NCI-H1417 (cell line): ENCODE measurements around the gene PADI4.

Source experiments
- DNase-seq, 3 experiments: peaks; one replicate each; lab custom pipeline; 2025; lab: John Stamatoyannopoulos, UW

Gene PADI4

DNA sequence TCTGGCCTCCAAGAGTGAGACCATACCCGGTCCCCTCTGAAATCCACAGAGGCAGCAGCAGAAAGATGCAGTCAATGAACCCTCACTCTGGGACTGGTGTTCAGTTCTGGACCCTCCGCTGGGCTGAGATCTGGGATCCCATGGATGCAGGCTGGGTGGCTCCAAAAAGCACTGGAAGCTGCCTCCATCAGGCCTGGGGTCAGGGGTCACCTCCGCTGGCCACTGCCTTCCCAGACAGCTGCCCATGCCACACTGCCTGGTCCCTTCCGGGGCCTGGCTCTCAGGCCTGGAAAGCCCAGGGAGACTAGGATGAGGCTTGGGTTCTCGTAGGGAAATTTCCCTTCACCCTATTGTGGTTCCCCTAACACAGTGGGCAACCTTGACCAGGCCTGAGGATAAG is 21.4 kb upstream of the PADI4 start:
- no peak for DNase-seq

DNA sequence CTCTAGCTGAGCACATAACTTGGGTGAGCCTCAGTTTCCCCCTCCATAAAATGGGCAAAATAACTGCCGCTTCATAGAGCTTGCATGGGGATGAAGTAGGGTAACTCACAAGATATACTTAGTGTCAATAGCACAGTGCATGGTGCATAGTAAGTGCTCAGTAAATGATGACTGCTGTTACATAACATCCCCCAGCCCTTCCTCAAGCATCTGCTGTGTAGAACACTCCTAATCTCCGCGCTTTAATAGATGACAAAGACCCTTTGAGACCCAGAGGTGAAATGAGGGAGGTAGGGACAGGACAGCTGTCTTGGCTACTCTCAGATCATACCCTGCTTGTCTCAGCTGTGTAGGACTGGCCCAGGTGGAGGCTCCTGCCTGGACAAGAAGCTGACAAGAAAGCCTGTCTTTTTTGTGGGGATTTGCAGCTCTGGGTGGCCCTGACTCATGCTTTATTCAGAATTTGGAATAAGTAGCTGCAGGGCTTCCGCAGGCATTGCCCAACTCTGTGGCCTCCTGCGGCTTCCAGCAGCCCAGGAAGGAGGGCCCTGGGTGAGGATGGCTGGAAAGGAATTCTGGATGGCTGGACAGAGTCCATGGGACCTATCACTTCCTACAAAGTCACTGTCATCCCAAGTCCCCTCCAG is 20.7 kb upstream of the PADI4 start:
- no peak for DNase-seq

DNA sequence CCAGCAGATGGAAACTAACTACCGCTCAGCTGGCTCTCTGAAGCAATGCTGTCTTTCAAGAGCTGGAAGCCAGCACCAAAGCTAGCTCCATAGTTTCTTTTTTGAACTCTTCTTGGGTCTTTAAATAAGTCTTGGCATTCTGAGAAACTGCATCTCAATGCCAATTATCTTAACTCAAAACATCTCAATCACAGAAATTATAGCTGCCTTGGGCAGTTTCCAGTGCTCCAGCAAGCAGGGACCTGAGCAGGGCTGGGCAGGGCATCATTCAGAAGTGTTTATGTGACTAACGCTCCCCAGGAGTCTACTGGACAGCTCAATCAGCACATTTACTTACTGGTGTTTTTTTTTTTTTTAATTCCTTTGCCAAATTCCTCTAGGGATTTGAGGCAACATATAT is 18.3 kb upstream of the PADI4 start:
- no peak for DNase-seq

DNA sequence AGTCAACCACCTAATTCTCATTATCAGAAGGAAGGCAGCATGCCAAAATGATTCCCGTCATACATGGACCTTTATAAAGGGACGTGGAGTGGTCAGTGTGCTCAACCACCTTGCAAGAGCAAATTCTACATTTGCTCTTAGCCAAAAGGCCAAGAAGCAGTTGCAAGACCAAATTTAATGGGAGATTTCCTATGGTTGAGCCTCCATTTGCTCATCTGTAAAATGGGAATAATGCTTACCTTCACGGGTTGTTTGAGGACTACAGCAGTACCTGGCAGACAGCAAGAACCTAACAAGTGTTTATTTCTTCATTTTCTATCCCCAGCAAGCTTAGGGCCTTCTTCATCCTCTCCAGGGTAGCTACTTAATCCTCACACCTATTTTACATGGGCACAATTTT is 17.4 kb upstream of the PADI4 start:
- no peak for DNase-seq

DNA sequence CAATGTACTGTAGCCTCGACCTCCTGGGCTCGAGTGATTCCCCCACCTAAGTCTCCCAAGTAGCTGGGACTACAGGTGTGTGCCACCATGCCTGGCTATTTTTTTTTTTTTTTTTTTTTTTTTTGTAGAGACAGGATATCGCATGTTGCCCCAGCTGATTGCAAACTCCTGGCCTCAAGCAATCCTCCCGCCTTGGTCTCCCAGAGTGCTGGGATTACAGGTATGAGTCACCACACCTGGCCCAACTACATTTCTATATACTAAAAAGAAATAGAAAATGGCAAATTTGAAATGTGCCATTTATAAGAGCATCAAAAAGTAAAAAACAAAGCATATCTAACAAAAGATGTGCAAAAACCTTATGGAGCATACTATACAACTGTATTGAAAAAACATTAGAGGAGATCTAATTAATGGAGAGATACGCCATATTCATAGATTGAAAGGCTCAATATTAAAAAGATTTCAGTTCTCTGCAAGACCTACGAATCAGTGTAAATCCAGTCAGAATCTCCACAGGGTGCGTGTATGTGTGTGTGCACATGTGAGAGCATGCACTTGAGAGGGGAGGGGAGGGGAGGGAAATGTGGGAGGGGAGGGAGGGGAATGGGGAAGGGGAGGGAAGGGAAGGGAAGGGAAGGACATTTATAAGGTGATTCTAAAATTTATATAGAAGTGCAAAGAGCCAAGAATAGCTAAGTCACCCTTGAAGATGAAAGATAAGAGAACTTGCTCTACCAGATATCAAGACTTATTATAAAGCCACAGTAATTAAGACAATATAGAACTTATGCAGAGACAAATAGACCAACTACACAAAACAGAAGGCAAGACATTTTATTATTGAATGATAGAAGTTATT is 15.5 kb upstream of the PADI4 start:
- DNase-seq: no peak

DNA sequence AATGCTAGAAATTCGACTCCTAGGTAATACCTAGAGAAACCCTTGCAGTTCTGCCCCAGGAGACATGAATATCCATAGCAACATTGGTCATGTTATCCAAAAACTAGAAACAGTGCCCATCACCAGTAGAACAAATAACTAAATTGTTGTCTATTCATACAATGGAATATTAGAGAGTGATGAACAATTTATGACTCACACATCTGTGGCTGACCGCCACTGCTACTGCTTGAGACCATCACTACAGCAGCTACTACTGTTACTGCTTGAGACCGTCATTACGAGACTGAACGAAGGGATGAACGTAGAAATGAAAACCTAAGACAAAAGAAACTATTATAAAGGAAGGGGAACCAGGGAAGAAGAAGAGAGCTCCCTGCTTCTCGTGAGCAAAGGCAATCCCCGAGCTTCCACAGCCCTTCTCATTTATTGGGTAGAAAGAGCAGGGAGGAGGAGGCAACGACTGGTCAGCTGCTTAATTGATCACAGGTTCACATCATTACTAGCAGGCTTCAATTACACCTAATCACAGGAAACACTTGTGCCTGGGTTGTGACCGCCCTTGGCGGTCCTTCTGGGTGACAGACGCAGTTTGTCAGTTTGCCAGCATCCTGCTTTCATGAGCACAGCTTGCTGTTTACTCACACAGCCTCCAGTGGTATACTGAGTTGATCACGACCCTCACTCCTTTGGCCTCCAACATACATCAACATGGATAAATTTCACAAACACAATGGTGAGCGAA is 14.1 kb upstream of the PADI4 start:
- DNase-seq: peak in 1 of 3 experiments; percentile 61

DNA sequence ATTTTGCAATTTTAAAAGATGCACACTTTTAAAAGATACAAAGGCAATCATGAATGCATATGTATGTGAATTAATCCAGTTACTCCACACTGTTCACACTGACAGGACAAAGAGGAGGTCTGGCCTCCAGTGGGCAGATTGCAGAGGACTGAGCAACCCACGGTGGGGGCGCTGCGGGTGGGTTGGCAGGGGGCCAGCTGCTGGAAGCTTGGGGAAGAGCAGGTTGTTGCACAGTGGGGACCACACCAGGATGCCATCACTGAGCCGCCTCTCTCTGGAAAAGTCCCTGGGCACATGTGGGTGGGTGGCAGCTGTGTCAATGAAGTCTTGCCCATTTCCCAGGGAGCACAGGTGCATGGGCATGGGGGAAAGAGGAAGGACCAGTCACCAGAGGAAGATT is 12.7 kb upstream of the PADI4 start:
- no peak for DNase-seq

DNA sequence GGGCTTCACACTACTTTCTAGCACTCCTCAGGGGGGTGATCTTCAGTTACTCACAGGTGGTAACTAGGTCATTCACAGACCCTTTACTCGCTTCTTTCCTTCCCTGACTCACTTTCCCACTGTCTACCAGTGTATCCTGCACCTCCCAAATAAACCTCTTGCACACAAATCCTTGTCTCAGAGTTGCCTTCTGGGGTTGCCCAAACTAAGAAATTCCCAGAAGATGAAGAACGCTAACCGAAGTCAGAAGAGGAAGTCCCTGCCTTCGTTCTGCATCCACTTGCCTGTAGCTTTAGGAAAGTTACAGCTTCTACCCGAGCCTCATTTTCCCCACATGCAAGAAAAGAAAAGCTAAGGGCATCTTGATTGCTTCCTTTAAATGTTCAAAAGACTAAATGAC is 11.9 kb upstream of the PADI4 start:
- no peak for DNase-seq

DNA sequence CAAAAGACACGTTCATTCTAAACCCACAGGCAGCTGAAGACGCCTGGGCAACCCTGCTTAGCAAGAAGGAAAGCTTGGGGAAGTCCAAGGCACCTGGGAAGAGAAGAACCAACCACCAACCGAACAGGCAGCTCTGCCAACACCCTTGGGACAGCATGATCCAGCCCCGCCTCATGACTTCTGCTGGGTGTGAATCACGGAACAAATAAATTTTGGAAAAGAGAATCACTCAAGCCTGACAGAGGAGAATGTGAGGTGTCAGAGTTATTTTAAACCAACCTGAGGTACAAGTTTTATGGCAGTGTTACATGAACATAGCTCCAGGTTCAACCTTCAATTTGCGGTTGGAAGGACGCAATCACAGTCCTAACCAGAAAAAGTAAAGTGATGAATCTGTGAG is 10.0 kb upstream of the PADI4 start:
- DNase-seq: no peak

DNA sequence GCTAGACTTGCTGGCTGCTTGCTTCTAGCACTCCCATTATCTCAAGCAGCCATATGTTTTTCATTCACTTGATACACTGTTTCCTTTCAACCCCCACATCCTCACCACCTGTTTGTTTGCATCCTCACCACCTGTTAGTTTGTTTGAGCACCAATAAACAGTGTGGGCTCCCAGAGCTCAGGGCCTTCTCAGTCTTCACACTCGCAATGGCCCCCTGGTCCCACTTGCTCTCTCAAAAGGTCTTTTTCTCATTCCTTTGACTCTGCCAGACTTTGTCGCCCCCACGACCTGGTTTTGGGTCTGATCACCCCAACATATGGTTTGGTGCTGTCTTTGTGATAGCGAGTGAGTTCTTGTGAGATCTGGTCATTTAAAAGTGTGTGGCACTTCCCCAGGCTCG is 6.2 kb upstream of the PADI4 start:
- no peak for DNase-seq

DNA sequence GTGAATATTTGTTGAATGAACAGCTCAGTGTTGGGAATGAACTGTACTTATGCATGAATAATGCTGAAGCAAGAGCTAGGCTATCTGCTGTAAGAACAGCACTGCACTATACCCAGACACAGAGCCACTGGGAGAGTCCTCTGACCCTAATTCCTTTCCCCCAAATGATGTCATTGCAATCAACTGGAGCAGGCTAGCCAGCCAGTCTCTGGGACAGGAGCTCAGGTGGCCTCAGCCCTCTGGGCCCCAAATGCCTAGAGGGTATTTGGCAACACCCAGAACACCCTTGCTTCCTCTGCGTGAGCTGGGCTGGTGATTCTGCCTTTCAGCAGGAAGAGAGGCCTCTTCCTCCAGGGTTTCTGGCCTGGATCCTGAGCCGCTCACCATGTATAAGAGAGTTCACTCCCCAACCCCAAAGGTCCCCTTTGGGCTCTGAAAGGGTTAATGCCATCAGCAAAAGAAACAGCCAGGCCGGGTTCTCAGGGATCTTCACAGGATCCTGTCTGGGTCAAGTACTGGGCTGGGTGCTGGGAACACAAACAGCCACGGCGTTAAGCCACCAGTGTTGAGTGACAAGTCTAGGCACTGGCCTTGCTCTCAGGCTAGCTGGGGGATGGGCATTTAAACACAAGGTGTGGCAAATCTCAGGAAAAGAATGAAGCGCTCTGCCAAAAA is 3.7 kb upstream of the PADI4 start:
- no peak for DNase-seq

DNA sequence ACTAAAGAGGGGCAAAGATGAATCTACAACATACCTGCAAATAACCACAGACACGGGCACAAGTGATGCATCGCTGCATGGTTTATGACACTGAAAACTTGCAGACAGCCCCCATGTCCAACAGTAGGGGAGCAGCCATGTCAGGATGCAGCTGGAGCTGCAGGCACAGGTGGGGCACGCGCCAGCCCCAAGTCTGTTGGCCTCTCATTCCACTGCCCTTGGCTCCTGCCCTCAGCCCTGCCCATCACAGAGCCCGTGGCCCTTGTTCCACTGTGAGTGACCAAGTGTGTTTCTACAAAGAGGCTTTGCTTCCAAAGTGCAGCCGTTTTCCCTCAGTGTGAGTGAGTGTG is 3.2 kb upstream of the PADI4 start:
- DNase-seq: no peak

DNA sequence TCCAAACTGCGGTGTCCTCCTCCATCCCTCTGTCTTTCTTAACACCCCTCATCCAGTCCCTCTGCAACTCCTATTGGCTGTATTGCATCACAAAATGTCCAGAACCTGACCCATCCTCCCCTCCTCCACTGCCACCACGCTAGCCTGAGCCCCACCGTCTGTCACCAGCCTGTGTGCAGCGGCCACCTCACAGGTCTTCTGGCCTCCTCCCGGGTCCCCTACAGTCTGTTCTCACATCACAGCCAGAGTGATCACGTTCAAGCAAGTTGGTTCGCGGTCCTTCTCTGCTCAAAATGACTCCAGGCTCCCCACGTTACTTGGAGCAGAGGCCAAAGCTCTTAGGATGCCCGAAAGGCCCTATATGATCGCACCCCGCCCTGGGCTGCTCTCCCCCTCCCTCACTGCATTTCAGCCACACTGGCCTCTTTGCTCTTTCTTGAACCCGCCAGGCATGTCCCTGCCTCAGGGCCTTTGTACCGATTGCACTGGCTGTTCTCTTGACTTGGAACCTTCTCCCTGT is 2.4 kb upstream of the PADI4 start:
- no peak for DNase-seq

DNA sequence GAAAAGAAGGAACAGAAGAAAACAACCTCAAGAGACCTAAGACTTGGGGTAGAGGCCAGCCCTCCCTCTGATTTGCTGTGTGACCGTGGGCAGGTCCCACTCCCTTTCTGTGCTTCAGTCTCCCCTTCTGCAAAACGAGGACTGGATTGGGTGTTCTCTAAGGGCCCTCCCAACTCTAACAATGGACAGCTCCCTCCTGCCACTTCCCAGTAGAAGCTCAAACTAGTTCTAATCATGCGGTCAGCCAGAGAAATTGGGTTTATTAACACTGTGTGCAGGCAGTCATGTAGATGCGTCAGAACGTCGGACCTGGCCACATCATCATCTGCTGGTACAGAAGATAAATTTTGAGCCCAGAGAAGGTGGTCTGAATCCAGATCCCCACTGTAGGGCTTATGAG is 1.6 kb upstream of the PADI4 start:
- no peak for DNase-seq

DNA sequence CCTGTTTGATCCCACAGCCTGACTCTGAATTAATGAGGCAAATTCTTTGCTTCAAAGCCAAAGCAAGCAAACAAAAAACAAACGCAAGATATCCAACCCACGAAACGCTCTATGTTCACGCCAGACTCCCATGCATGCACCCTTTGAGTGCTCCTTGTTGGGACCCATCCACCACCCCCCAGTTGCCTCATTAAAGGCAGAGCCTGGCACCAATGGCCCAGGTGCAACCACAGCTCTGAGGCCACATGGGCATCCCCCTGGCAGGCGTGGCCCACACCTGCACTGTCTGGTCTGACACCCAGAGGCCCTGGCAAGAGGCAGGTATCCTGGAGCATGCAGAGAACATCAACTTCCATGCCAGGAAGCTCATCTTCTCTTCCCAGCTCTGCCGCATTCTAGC is 1.1 kb upstream of the PADI4 start:
- no peak for DNase-seq

DNA sequence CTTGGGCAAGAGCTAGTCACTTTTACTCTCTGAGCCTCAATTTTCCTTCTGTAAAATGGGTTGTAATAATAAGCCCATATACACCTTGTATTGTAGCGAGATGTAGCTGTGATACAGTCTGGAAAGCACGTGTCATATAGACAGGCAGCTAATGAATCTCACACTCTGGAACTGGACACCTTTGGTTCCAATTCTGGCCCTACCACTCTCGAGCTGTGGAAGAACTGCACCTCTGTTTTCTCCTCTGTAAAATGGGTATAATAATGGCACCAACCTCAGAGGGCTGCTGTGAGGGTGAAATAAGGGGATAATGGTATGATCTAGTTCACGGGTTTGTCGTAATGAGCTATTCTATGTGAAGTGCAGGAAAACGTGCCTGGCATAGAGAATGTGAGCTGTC is 668 bp upstream of the PADI4 start:
- no peak for DNase-seq

DNA sequence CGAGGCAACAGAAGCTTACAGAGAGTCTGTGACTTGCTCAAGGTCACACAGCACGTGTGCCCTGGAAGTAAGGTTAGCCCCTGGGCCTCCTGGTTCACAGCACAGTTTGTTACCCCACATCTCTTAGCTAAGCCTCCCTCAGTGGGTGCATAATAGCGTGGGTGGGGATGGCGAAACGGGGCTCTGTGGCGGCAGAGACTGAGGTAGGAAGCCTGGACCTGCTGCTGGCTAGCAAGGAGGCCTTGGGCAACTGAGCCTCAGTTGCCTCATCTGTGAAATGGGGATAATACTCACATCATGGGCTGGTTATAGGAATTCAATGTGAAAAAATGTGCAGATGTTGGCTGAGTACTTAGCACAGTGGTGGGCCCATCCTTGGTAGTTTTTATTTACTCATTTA is 596 bp downstream of the PADI4 start:
- DNase-seq: no peak

DNA sequence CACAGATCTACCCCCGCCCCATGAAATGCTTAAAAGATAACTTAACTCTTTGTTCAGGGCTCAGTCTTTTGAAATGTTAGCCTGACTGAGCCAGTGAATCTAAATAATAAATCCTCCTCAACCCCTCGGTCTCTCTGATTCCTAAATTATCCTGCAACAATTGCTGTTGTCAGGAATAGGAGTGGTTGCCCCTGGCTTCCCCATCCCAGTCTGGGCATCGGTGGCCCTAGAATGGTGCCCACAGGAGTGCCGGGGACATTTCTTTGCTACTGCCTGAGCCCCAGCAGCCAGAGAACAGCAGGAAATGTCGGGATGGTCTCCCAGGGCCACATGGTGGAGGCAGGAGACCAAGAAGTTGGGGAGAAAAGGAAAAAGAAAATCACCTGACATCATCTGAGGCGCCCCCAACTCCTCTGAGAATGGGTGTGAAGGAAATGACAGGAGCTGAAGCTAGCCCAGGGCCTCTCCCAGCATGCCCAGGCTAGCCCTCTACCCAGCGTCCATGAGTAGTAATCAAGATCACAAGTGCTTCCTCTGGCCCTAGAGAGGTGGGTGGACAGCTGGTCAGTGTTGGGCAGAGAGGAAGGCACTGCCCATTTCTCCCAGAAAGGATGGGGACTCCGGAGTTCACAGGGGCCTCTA is 1.6 kb downstream of the PADI4 start:
- DNase-seq: no peak

DNA sequence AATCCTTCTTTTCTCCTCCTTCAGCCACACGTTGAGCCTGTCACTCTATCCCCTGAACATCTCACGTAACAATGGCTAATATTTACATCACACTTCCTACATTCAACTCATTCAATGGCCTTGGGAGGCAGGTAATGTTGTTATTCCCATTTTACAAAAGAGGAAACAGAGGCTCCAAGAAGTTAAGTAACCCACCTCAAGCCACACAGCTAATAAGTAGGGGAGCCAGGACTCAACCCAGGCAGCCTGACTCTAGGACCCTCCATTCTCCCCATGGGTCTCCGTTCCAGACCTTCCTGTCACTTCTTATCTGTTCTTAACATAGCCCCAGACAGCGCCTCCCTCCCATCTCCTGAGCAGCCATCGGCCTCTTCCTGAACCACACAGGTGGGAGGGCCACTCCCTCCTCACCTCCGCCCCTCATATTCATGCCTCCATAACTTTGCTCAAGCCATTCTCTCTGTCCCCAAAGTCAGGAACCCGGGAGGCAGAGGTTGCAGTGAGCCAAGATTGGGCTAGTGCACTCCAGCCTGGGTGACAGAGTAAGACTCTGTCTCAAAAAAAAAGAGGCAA is 2.2 kb downstream of the PADI4 start:
- no peak for DNase-seq

DNA sequence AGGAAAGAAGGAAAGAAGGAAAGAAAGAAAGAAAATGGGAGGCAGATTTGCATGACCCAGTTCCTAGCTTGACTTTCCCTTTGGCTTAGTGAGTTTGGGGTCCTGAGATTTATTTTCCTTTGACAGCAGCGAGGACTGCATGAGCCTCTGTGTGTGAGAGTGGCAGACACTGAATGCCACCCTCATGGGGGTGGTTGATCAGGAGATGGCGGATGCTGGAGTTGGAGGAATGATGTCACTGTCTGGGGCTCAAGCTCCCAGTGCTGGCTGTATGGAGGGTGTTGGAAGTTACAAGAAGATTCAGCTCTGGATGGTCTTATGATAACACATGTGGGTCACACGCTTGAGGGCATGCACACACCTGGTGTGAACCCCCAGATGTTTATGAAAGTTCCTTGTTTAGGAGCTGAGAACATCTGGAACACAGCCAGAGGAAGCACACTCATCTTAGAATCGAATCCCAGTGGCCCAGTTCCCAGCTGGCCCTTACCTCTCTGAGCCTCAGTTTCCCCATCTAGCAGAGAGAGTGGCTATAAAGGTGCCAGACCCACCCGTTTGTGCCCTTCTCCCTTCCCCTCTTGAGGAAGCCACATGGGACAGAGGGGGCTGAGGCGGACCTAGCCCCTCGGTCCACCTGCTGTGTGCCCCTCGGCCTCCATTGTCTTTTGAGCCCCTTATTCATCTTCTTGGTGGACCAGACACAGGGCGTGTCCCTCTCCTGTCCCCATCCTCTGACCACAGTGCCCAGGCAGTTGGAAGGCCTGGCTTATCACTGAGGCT is 5.7 kb downstream of the PADI4 start:
- DNase-seq: no peak

DNA sequence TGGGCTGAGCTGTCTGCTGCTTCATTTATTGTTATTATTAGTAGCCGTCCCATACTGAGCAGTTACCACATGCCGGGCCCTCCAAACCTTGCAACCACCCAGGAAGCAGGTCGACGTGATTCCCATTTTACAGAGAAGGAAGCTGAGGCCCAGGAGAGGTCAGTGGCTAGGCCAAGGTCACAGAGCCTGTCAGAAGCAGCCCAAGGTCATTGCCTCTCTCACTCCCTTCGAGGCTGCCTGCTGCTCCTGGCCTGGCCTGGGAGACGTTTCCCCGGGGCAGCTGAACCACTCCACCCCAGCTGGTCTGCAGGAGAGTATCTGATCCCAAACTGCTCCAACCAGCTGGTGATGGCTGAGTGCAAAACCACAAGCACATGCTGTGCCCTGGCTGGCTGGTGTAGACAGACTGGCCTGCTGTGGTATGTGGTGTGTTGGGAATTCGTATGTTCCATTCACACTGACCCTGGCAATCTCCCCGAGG is 6.5 kb downstream of the PADI4 start:
- DNase-seq: no peak
